ENCODE data around the gene PFN3.
"Not testable (repeated sequence)": the region's sequence is repeated elsewhere in the genome, so short reads cannot be mapped to it uniquely, and the experiment has no call there.

Gene PFN3

GRCh38 chr5:177378884-177379883, 21.3 kb downstream of the PFN3 start:
- no peaks in the 10 kb centered on the region for H3K36me3 ChIP-seq (ENCODE audit: control insufficient read depth, insufficient read depth, low read length)
- H3K27me3 ChIP-seq (ENCODE audit: control insufficient read depth, insufficient read depth, low read length), result no peaks in the 10 kb centered on the region
- peaks cover 3% of the 10 kb centered on the region; the same call in 1 of the 2 replicates for H3K4me1 ChIP-seq (ENCODE audit: control insufficient read depth, insufficient read depth, low read length)
- no peak for DNase-seq (ENCODE audit: low read depth, low spot score)
- H3K4me3 ChIP-seq (ENCODE audit: low read length), result no peak overlapping the region
- no peaks in the 10 kb centered on the region for H3K9me3 ChIP-seq (ENCODE audit: control insufficient read depth, insufficient read depth, low read length)
- H3K27ac ChIP-seq (ENCODE audit: low read length), result no peak overlapping the region
- no CpG with 5 or more reads among the region's 15 CpGs for WGBS (ENCODE audit: insufficient coverage, insufficient read length)

GRCh38 chr5:177377851-177378776, 22.3 kb downstream of the PFN3 start:
- Histone ChIP-seq H3K4me1 (ENCODE audit: control insufficient read depth, insufficient read depth, low read length) (peaks cover 5% of the 10 kb centered on the region; the same call in 1 of the 2 replicates), H3K9me3 (ENCODE audit: control insufficient read depth, insufficient read depth, low read length) (no peaks in the 10 kb centered on the region), H3K36me3 (ENCODE audit: control insufficient read depth, insufficient read depth, low read length) (no peaks in the 10 kb centered on the region), H3K27ac (ENCODE audit: low read length) (no peak overlapping the region), H3K27me3 (ENCODE audit: control insufficient read depth, insufficient read depth, low read length) (no peaks in the 10 kb centered on the region), H3K4me3 (ENCODE audit: low read length) (no peak overlapping the region)
- no CpG with 5 or more reads among the region's 8 CpGs for WGBS (ENCODE audit: insufficient coverage, insufficient read length)
- no peak for DNase-seq (ENCODE audit: low read depth, low spot score)

- Histone ChIP-seq H3K4me1 (ENCODE audit: control insufficient read depth, insufficient read depth, low read length) (peaks cover 5% of the 10 kb centered on the region; the same call in 1 of the 2 replicates), H3K27me3 (ENCODE audit: control insufficient read depth, insufficient read depth, low read length) (no peaks in the 10 kb centered on the region), H3K36me3 (ENCODE audit: control insufficient read depth, insufficient read depth, low read length) (0 out of 2 replicates have a peak, but pooled peaks cover 4% of the 10 kb centered on the region), H3K27ac (ENCODE audit: low read length) (no peak overlapping the region), H3K9me3 (ENCODE audit: control insufficient read depth, insufficient read depth, low read length) (no peaks in the 10 kb centered on the region), H3K4me3 (ENCODE audit: low read length) (no peak overlapping the region)
- DNase-seq (ENCODE audit: low read depth, low spot score), result no peak
- WGBS (ENCODE audit: insufficient coverage, insufficient read length), result no CpG with 5 or more reads among the region's 11 CpGs
Observed at GRCh38 chr5:177376107-177376506, 24.4 kb downstream of the PFN3 start.

GRCh38 chr5:177375516-177375915, 24.9 kb downstream of the PFN3 start:
- WGBS (ENCODE audit: insufficient coverage, insufficient read length), result no CpG with 5 or more reads among the region's 5 CpGs
- H3K9me3 ChIP-seq (ENCODE audit: control insufficient read depth, insufficient read depth, low read length); H3K4me3 ChIP-seq (ENCODE audit: low read length); H3K4me1 ChIP-seq (ENCODE audit: control insufficient read depth, insufficient read depth, low read length); H3K27me3 ChIP-seq (ENCODE audit: control insufficient read depth, insufficient read depth, low read length); H3K27ac ChIP-seq (ENCODE audit: low read length); DNase-seq (ENCODE audit: low read depth, low spot score); H3K36me3 ChIP-seq (ENCODE audit: control insufficient read depth, insufficient read depth, low read length): not testable (repeated sequence)

GRCh38 chr5:177374211-177374610, 26.2 kb downstream of the PFN3 start:
- WGBS (ENCODE audit: insufficient coverage, insufficient read length), result no CpG with 5 or more reads among the region's 5 CpGs
- H3K9me3 ChIP-seq (ENCODE audit: control insufficient read depth, insufficient read depth, low read length), result no peaks in the 10 kb centered on the region
- H3K4me1 ChIP-seq (ENCODE audit: control insufficient read depth, insufficient read depth, low read length), result peaks cover 8% of the 10 kb centered on the region; the same call in 1 of the 2 replicates
- no peak overlapping the region for H3K27ac ChIP-seq (ENCODE audit: low read length)
- no peak overlapping the region for H3K4me3 ChIP-seq (ENCODE audit: low read length)
- H3K36me3 ChIP-seq (ENCODE audit: control insufficient read depth, insufficient read depth, low read length), result 0 out of 2 replicates have a peak, but pooled peaks cover 4% of the 10 kb centered on the region
- DNase-seq (ENCODE audit: low read depth, low spot score), result no peak
- no peaks in the 10 kb centered on the region for H3K27me3 ChIP-seq (ENCODE audit: control insufficient read depth, insufficient read depth, low read length)

- H3K36me3 ChIP-seq (ENCODE audit: control insufficient read depth, insufficient read depth, low read length), result 0 out of 2 replicates have a peak, but pooled peaks cover 4% of the 10 kb centered on the region
- peaks cover 8% of the 10 kb centered on the region; the same call in 1 of the 2 replicates for H3K4me1 ChIP-seq (ENCODE audit: control insufficient read depth, insufficient read depth, low read length)
- H3K27me3 ChIP-seq (ENCODE audit: control insufficient read depth, insufficient read depth, low read length), result no peaks in the 10 kb centered on the region
- H3K27ac ChIP-seq (ENCODE audit: low read length), result no peak overlapping the region
- no CpG with 5 or more reads among the region's 6 CpGs for WGBS (ENCODE audit: insufficient coverage, insufficient read length)
- no peak overlapping the region for H3K4me3 ChIP-seq (ENCODE audit: low read length)
- no peaks in the 10 kb centered on the region for H3K9me3 ChIP-seq (ENCODE audit: control insufficient read depth, insufficient read depth, low read length)
- no peak for DNase-seq (ENCODE audit: low read depth, low spot score)
Observed at GRCh38 chr5:177373806-177374205, 26.7 kb downstream of the PFN3 start.

- Histone ChIP-seq H3K9me3 (ENCODE audit: control insufficient read depth, insufficient read depth, low read length) (no peaks in the 10 kb centered on the region), H3K27me3 (ENCODE audit: control insufficient read depth, insufficient read depth, low read length) (no peaks in the 10 kb centered on the region), H3K36me3 (ENCODE audit: control insufficient read depth, insufficient read depth, low read length) (0 out of 2 replicates have a peak, but pooled peaks cover 4% of the 10 kb centered on the region), H3K4me1 (ENCODE audit: control insufficient read depth, insufficient read depth, low read length) (peaks cover 8% of the 10 kb centered on the region; the same call in 1 of the 2 replicates), H3K4me3 (ENCODE audit: low read length) (no peak overlapping the region), H3K27ac (ENCODE audit: low read length) (no peak overlapping the region)
- no CpG with 5 or more reads among the region's 6 CpGs for WGBS (ENCODE audit: insufficient coverage, insufficient read length)
- DNase-seq (ENCODE audit: low read depth, low spot score), result no peak
Observed at GRCh38 chr5:177372910-177373309, 27.6 kb downstream of the PFN3 start.

- no peak overlapping the region for H3K27ac ChIP-seq (ENCODE audit: low read length)
- no peak for DNase-seq (ENCODE audit: low read depth, low spot score)
- no peaks in the 10 kb centered on the region for H3K27me3 ChIP-seq (ENCODE audit: control insufficient read depth, insufficient read depth, low read length)
- no peaks in the 10 kb centered on the region for H3K9me3 ChIP-seq (ENCODE audit: control insufficient read depth, insufficient read depth, low read length)
- no CpG with 5 or more reads among the region's 12 CpGs for WGBS (ENCODE audit: insufficient coverage, insufficient read length)
- H3K36me3 ChIP-seq (ENCODE audit: control insufficient read depth, insufficient read depth, low read length), result 0 out of 2 replicates have a peak, but pooled peaks cover 4% of the 10 kb centered on the region
- H3K4me1 ChIP-seq (ENCODE audit: control insufficient read depth, insufficient read depth, low read length), result peaks cover 5% of the 10 kb centered on the region; the same call in 1 of the 2 replicates
- no peak overlapping the region for H3K4me3 ChIP-seq (ENCODE audit: low read length)
Observed at GRCh38 chr5:177372034-177372896, 28.2 kb downstream of the PFN3 start.

- Histone ChIP-seq H3K27me3 (ENCODE audit: control insufficient read depth, insufficient read depth, low read length) (no peaks in the 10 kb centered on the region), H3K4me1 (ENCODE audit: control insufficient read depth, insufficient read depth, low read length) (peaks cover 5% of the 10 kb centered on the region; the same call in 1 of the 2 replicates), H3K9me3 (ENCODE audit: control insufficient read depth, insufficient read depth, low read length) (no peaks in the 10 kb centered on the region), H3K4me3 (ENCODE audit: low read length) (peak overlapping the region; percentile 33; the same call in 1 of the 2 replicates), H3K36me3 (ENCODE audit: control insufficient read depth, insufficient read depth, low read length) (0 out of 2 replicates have a peak, but pooled peaks cover 4% of the 10 kb centered on the region), H3K27ac (ENCODE audit: low read length) (no peak overlapping the region)
- DNase-seq (ENCODE audit: low read depth, low spot score), result no peak
- WGBS (ENCODE audit: insufficient coverage, insufficient read length), result no CpG with 5 or more reads among the region's 26 CpGs
Observed at GRCh38 chr5:177371120-177372033, 29.1 kb downstream of the PFN3 start.
